Loucy (cell line): ENCODE data around the gene ACIN1.
A peak's percentile ranks its signal among the peaks of the same experiment; 100 is the strongest.

Experiments
- H2AFZ ChIP-seq: fragments of 200-600 bp; sonication (generic); 2 replicates; pipeline ENCODE4 v1.6.0; 2016; ENCODE audit warnings: antibody characterized with exemption, mild to moderate bottlenecking, low read length, moderate library complexity
- H3F3A ChIP-seq: fragments of 200-600 bp; 2 replicates; pipeline ENCODE4 v1.6.0; 2016; ENCODE audit warnings: antibody characterized with exemption, low read depth, mild to moderate bottlenecking
- H3K27me3 ChIP-seq: fragments of 200-600 bp; sonication (generic); 2 replicates; pipeline ENCODE4 v1.6.1; 2014; ENCODE audit warnings: low read length, mild to moderate bottlenecking; ENCODE audit not compliant: insufficient read depth, poor library complexity, severe bottlenecking
- H3K36me3 ChIP-seq: fragments of 200-600 bp; sonication (generic); 2 replicates; pipeline ENCODE4 v1.6.1; 2016; ENCODE audit warnings: low read length; ENCODE audit not compliant: insufficient read depth
- H3K4me1 ChIP-seq: fragments of 200-600 bp; sonication (generic); 2 replicates; pipeline ENCODE4 v1.5.1; 2014; ENCODE audit warnings: low read length, mild to moderate bottlenecking; ENCODE audit not compliant: insufficient read depth, poor library complexity, severe bottlenecking
- H3K4me2 ChIP-seq: fragments of 200-600 bp; sonication (generic); 2 replicates; pipeline ENCODE4 v1.6.0; 2014; ENCODE audit warnings: antibody characterized with exemption, low read length, low read depth, mild to moderate bottlenecking; ENCODE audit not compliant: poor library complexity, severe bottlenecking
- H3K4me3 ChIP-seq: fragments of 200-600 bp; sonication (generic); 2 replicates; pipeline ENCODE4 v1.5.1; 2014; ENCODE audit warnings: low read length, mild to moderate bottlenecking, mixed read lengths; ENCODE audit not compliant: poor library complexity, severe bottlenecking
- H3K79me2 ChIP-seq: fragments of 200-600 bp; sonication (generic); 2 replicates; pipeline ENCODE4 v1.6.1; 2014; ENCODE audit warnings: low read length; ENCODE audit not compliant: insufficient read depth
- H3K9ac ChIP-seq: fragments of 200-600 bp; sonication (generic); 2 replicates; pipeline ENCODE4 v1.6.0; 2014; ENCODE audit warnings: mild to moderate bottlenecking, low read depth, low read length, moderate library complexity; ENCODE audit not compliant: poor library complexity, severe bottlenecking
- H3K9me2 ChIP-seq: fragments of 200-600 bp; sonication (generic); replicated peaks from 2 replicates; pipeline ENCODE4 v1.6.1; 2016; ENCODE audit warnings: low read depth, low read length, mixed read lengths
- H3K9me3 ChIP-seq: fragments of 200-600 bp; sonication (generic); 2 replicates; pipeline ENCODE4 v1.6.1; 2014; ENCODE audit warnings: mild to moderate bottlenecking, antibody characterized with exemption, low read length, low read depth; ENCODE audit not compliant: insufficient read depth
- H4K20me1 ChIP-seq: fragments of 200-600 bp; sonication (generic); 2 replicates; pipeline ENCODE4 v1.6.0; 2014; ENCODE audit warnings: antibody characterized with exemption, low read length, mild to moderate bottlenecking; ENCODE audit not compliant: insufficient read depth, poor library complexity, severe bottlenecking
- EZH2phosphoT487 ChIP-seq: fragments of 200-600 bp; IDR thresholded peaks from 2 replicates; pipeline ENCODE4 v1.6.1; 2018; ENCODE audit warnings: antibody characterized with exemption, mild to moderate bottlenecking, moderate library complexity, borderline replicate concordance
- TF ChIP-seq, protein P1 (sequence below): fragments of 200-600 bp; sonication (generic); conservative IDR thresholded peaks from 2 replicates; pipeline ENCODE4 v1.5.1; 2014; ENCODE audit warnings: mild to moderate bottlenecking, antibody characterized with exemption, low read length

The ACIN1 gene, protein sequence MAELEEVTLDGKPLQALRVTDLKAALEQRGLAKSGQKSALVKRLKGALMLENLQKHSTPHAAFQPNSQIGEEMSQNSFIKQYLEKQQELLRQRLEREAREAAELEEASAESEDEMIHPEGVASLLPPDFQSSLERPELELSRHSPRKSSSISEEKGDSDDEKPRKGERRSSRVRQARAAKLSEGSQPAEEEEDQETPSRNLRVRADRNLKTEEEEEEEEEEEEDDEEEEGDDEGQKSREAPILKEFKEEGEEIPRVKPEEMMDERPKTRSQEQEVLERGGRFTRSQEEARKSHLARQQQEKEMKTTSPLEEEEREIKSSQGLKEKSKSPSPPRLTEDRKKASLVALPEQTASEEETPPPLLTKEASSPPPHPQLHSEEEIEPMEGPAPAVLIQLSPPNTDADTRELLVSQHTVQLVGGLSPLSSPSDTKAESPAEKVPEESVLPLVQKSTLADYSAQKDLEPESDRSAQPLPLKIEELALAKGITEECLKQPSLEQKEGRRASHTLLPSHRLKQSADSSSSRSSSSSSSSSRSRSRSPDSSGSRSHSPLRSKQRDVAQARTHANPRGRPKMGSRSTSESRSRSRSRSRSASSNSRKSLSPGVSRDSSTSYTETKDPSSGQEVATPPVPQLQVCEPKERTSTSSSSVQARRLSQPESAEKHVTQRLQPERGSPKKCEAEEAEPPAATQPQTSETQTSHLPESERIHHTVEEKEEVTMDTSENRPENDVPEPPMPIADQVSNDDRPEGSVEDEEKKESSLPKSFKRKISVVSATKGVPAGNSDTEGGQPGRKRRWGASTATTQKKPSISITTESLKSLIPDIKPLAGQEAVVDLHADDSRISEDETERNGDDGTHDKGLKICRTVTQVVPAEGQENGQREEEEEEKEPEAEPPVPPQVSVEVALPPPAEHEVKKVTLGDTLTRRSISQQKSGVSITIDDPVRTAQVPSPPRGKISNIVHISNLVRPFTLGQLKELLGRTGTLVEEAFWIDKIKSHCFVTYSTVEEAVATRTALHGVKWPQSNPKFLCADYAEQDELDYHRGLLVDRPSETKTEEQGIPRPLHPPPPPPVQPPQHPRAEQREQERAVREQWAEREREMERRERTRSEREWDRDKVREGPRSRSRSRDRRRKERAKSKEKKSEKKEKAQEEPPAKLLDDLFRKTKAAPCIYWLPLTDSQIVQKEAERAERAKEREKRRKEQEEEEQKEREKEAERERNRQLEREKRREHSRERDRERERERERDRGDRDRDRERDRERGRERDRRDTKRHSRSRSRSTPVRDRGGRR

DNA sequence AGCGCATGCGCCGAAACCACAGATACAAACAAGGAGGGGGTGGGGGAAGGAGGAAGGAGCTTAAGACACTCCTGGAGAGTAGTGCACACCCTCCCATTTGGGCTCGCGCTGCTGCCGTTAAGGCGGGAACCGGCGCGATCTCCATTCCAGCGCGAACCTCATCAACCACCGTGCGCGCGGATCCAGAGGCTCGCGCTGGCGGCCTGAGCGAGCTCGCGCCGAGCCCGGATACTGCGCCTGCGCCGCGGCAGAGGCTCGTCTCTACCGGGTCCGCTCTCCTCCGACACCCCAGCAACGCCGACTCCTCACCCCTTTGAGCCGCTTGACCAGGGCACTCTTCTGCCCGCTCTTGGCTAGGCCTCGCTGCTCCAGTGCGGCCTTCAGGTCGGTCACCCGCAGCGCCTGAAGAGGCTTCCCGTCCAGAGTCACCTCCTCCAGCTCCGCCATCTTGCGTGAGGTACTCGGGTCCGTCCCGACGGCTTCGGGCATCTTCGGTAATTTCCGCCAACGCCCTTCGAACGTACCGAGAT is at the start of gene ACIN1:
TSS of gene ACIN1 (minus strand) at position 471 of the 530 bp plus-strand sequence. CDS start at position 447, 24 bp downstream.
- Histone ChIP-seq H3K9me3 (no peaks in the 10 kb centered on the region), H2AFZ (peak within 1 kb of the TSS; percentile 86), H3K9me2 (no peaks in the 10 kb centered on the region), H3K36me3 (peaks cover 26% of the 10 kb centered on the region), H3K4me2 (peak within 1 kb of the TSS; percentile 86), H3K79me2 (peaks cover 84% of the 10 kb centered on the region), H3K9ac (peak within 1 kb of the TSS; percentile 90), H3K27me3 (no peaks in the 10 kb centered on the region), H3K4me3 (peak within 1 kb of the TSS; percentile 87), H3F3A (no peaks in the 10 kb centered on the region), H3K4me1 (peaks cover 46% of the 10 kb centered on the region), H4K20me1 (peaks cover 48% of the 10 kb centered on the region)
- TF ChIP-seq, protein P1, sequence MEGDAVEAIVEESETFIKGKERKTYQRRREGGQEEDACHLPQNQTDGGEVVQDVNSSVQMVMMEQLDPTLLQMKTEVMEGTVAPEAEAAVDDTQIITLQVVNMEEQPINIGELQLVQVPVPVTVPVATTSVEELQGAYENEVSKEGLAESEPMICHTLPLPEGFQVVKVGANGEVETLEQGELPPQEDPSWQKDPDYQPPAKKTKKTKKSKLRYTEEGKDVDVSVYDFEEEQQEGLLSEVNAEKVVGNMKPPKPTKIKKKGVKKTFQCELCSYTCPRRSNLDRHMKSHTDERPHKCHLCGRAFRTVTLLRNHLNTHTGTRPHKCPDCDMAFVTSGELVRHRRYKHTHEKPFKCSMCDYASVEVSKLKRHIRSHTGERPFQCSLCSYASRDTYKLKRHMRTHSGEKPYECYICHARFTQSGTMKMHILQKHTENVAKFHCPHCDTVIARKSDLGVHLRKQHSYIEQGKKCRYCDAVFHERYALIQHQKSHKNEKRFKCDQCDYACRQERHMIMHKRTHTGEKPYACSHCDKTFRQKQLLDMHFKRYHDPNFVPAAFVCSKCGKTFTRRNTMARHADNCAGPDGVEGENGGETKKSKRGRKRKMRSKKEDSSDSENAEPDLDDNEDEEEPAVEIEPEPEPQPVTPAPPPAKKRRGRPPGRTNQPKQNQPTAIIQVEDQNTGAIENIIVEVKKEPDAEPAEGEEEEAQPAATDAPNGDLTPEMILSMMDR, result no peak; the same call in 1 of the 2 replicates
- TF ChIP-seq EZH2phosphoT487, result no peak

DNA sequence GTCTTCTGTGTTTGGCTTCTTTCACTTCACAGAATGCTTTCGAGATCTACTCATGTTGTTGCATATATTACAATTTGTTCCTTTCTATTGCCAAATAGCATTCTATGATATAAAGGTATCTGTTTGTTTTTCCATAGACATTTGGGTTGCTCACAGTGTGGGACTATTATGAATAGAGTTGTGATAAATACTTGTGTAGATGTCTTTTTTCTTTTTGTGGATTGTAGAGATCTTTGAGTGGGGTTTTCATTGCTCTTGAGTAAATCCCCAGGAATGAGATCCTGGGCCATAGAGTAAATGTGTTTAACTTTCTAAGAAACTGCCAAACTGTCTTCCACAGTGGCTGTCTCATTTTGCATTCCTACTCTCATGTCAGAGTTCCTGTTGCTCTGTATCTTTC is 49.0 kb upstream of the ACIN1 start:
- H3K4me3 ChIP-seq, result no peak overlapping the region
- H3K4me2 ChIP-seq, result no peak overlapping the region
- H3K27me3 ChIP-seq, result no peaks in the 10 kb centered on the region
- H3K36me3 ChIP-seq, result no peaks in the 10 kb centered on the region
- H4K20me1 ChIP-seq, result no peaks in the 10 kb centered on the region
- H3K79me2 ChIP-seq, result no peaks in the 10 kb centered on the region
- H3K9me3 ChIP-seq, result no peaks in the 10 kb centered on the region
- no peaks in the 10 kb centered on the region for H3K9me2 ChIP-seq
- H3K9ac ChIP-seq, result no peak overlapping the region
- H3K4me1 ChIP-seq, result no peaks in the 10 kb centered on the region
- H3F3A ChIP-seq, result no peaks in the 10 kb centered on the region
- TF ChIP-seq EZH2phosphoT487, result no peak
- TF ChIP-seq, protein P1, result no peak
- H2AFZ ChIP-seq, result no peak overlapping the region

DNA sequence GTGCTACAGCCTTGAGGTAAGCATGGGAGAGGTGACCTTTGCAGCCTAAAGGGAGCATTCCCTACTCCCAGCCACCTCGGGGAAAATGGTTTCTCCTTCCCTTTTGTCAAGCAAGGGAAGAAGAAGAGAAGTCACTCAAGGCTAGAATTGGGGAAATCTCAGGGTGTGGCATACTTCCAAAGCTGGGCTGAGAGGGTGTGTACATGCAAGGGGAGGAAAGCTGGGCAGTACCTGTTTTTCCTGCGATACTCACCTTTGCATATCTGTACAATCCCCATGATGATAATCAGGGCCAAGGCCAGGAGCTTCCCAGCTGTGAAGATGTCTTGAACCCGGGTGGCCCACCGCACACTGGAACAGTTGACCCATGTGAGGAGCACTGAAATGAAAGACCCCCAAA is 47.9 kb upstream of the ACIN1 start:
- Histone ChIP-seq H3K27me3 (no peaks in the 10 kb centered on the region), H3F3A (no peaks in the 10 kb centered on the region), H3K9me3 (no peaks in the 10 kb centered on the region), H3K4me2 (no peak overlapping the region), H4K20me1 (no peaks in the 10 kb centered on the region), H3K4me3 (no peak overlapping the region), H2AFZ (no peak overlapping the region), H3K9ac (no peak overlapping the region), H3K4me1 (no peaks in the 10 kb centered on the region), H3K9me2 (no peaks in the 10 kb centered on the region), H3K79me2 (no peaks in the 10 kb centered on the region), H3K36me3 (no peaks in the 10 kb centered on the region)
- no peak for TF ChIP-seq EZH2phosphoT487
- TF ChIP-seq, protein P1, result no peak
